Stimulated activated naive CD8-positive, alpha-beta T cell treated with anti-CD3 and anti-CD28 coated beads, Interleukin-15, amount 100 ng/mL, for 72 hours (primary cell): Measurements from ENCODE around the gene CENPL.
A peak's percentile ranks its signal among the peaks of the same experiment; 100 is the strongest.
"Not testable (repeated sequence)": the region's sequence is repeated elsewhere in the genome, so short reads cannot be mapped to it uniquely, and the experiment has no call there.

Experiments used
- ATAC-seq: fragments of 150-1000 bp; cut with Tn5 transposase; 2 replicates; pipeline ENCODE4 v1.10.0; 2021; ENCODE audit warnings: mild to moderate bottlenecking, moderate library complexity
- DNase-seq, 2 donors: peaks; one replicate each; pipeline ENCODE4 v3.0.0; 2021 to 2022
- H3K27ac Mint-ChIP-seq, 2 donors: one replicate each; pipeline ENCODE4 v1.8.0; 2022; ENCODE audit warnings: mild to moderate bottlenecking in 2 of 2, mixed read lengths in 2 of 2, moderate library complexity in 2 of 2
- H3K27me3 Mint-ChIP-seq: one replicate; pipeline ENCODE4 v1.8.0; 2022; ENCODE audit warnings: mixed read lengths
- H3K4me1 Mint-ChIP-seq: one replicate; pipeline ENCODE4 v1.8.0; 2022; ENCODE audit warnings: mild to moderate bottlenecking, mixed read lengths
- H3K4me3 Mint-ChIP-seq, 2 donors: one replicate each; pipeline ENCODE4 v1.8.0; 2022; ENCODE audit warnings: mild to moderate bottlenecking in 2 of 2, mixed read lengths in 2 of 2, moderate library complexity in 1 of 2
- H3K9me3 Mint-ChIP-seq, 2 donors: one replicate each; pipeline ENCODE4 v1.8.0; 2022; ENCODE audit warnings: mixed read lengths in 2 of 2

CENPL gene

GRCh38 chr1:173862769-173863223 is 38.1 kb upstream of the CENPL start:
- Mint-ChIP-seq H3K27me3 (no peaks in the 10 kb centered on the region), H3K4me1 (peaks cover 39% of the 10 kb centered on the region), H3K27ac (no peak overlapping the region), H3K4me3 (peak overlapping the region; percentile 20 to 24), H3K9me3 (no peaks in the 10 kb centered on the region)
- DNase-seq (no peak), ATAC-seq (no peak)

- not testable (repeated sequence) for H3K27me3 Mint-ChIP-seq, ATAC-seq, H3K9me3 Mint-ChIP-seq, DNase-seq
- Mint-ChIP-seq H3K27ac (peak overlapping the region in 1 of 2 donors; percentile 82), H3K4me3 (peak overlapping the region; percentile 20 to 24), H3K4me1 (peaks cover 36% of the 10 kb centered on the region)
These were observed 37.6 kb upstream of the CENPL start for GRCh38 chr1:173862146-173862768.

GRCh38 chr1:173861731-173862145 is 37.1 kb upstream of the CENPL start:
- Mint-ChIP-seq H3K9me3 (no peaks in the 10 kb centered on the region), H3K27ac (peak overlapping the region in 1 of 2 donors; percentile 82), H3K4me1 (peaks cover 36% of the 10 kb centered on the region), H3K27me3 (no peaks in the 10 kb centered on the region), H3K4me3 (no peak overlapping the region)
- ATAC-seq (peak; percentile 27), DNase-seq (no peak)

- Mint-ChIP-seq H3K4me3 (no peak overlapping the region), H3K4me1 (peaks cover 26% of the 10 kb centered on the region), H3K27me3 (no peaks in the 10 kb centered on the region), H3K9me3 (no peaks in the 10 kb centered on the region), H3K27ac (no peak overlapping the region)
- no peak for ATAC-seq
- DNase-seq, result no peak
These were observed 35.4 kb upstream of the CENPL start for GRCh38 chr1:173860065-173860464.

GRCh38 chr1:173859547-173859946 is 34.9 kb upstream of the CENPL start:
- DNase-seq, H3K4me3 Mint-ChIP-seq, ATAC-seq, H3K9me3 Mint-ChIP-seq, H3K27me3 Mint-ChIP-seq, H3K27ac Mint-ChIP-seq: not testable (repeated sequence)
- peaks cover 21% of the 10 kb centered on the region for H3K4me1 Mint-ChIP-seq

- Mint-ChIP-seq H3K9me3 (no peaks in the 10 kb centered on the region), H3K4me1 (peaks cover under 1% of the 10 kb centered on the region), H3K4me3 (no peak overlapping the region), H3K27me3 (no peaks in the 10 kb centered on the region), H3K27ac (no peak overlapping the region)
- no peak for DNase-seq
- no peak for ATAC-seq
These were observed 32.8 kb upstream of the CENPL start for GRCh38 chr1:173857363-173857917.

GRCh38 chr1:173856903-173857302 is 32.2 kb upstream of the CENPL start:
- Mint-ChIP-seq H3K27me3 (no peaks in the 10 kb centered on the region), H3K4me1 (no peaks in the 10 kb centered on the region), H3K9me3 (no peaks in the 10 kb centered on the region), H3K27ac (no peak overlapping the region), H3K4me3 (no peak overlapping the region)
- no peak for ATAC-seq
- no peak for DNase-seq

- no peaks in the 10 kb centered on the region for H3K9me3 Mint-ChIP-seq
- no peak overlapping the region for H3K4me3 Mint-ChIP-seq
These were observed 31.3 kb upstream of the CENPL start for GRCh38 chr1:173856014-173856413.

GRCh38 chr1:173853074-173853473 is 28.4 kb upstream of the CENPL start:
- ATAC-seq (no peak), DNase-seq (no peak)
- Mint-ChIP-seq H3K4me3 (no peak overlapping the region), H3K4me1 (no peaks in the 10 kb centered on the region), H3K9me3 (no peaks in the 10 kb centered on the region), H3K27ac (no peak overlapping the region), H3K27me3 (no peaks in the 10 kb centered on the region)

More at GRCh38 chr1:173856014-173856413, 31.3 kb upstream of the CENPL start:
- no peak for DNase-seq
- Mint-ChIP-seq H3K4me1 (no peaks in the 10 kb centered on the region), H3K27ac (peak overlapping the region; percentile 9 to 78), H3K27me3 (no peaks in the 10 kb centered on the region)
- no peak for ATAC-seq

- Mint-ChIP-seq H3K4me3 (no peak overlapping the region), H3K4me1 (no peaks in the 10 kb centered on the region), H3K9me3 (no peaks in the 10 kb centered on the region), H3K27me3 (no peaks in the 10 kb centered on the region), H3K27ac (no peak overlapping the region)
- ATAC-seq, result no peak
- DNase-seq, result no peak
These were observed 27.4 kb upstream of the CENPL start for GRCh38 chr1:173852105-173852504.

GRCh38 chr1:173832748-173833147 is 8.1 kb upstream of the CENPL start:
- ATAC-seq (no peak), DNase-seq (no peak)
- H3K4me1 Mint-ChIP-seq, result peaks cover 13% of the 10 kb centered on the region
- no peaks in the 10 kb centered on the region for H3K9me3 Mint-ChIP-seq
- H3K4me3 Mint-ChIP-seq, result no peak overlapping the region
- no peaks in the 10 kb centered on the region for H3K27me3 Mint-ChIP-seq
- no peak overlapping the region for H3K27ac Mint-ChIP-seq

- peak overlapping the region in 1 of 2 donors; percentile 12 for H3K4me3 Mint-ChIP-seq
These were observed 2.9 kb upstream of the CENPL start for GRCh38 chr1:173827611-173828010.

GRCh38 chr1:173823781-173824314 is 835 bp downstream of the CENPL start:
- ATAC-seq (peak; percentile 63), DNase-seq (no peak)
- no peaks in the 10 kb centered on the region for H3K27me3 Mint-ChIP-seq
- H3K4me1 Mint-ChIP-seq, result peaks cover 59% of the 10 kb centered on the region
- no peaks in the 10 kb centered on the region for H3K9me3 Mint-ChIP-seq
- H3K27ac Mint-ChIP-seq, result peak overlapping the region; percentile 98 to 99
- peak overlapping the region; percentile 92 to 97 for H3K4me3 Mint-ChIP-seq

More at GRCh38 chr1:173827611-173828010, 2.9 kb upstream of the CENPL start:
- Mint-ChIP-seq H3K9me3 (no peaks in the 10 kb centered on the region), H3K4me1 (peaks cover 46% of the 10 kb centered on the region), H3K27me3 (no peaks in the 10 kb centered on the region), H3K27ac (no peak overlapping the region)
- ATAC-seq, result no peak
- DNase-seq, result no peak

- Mint-ChIP-seq H3K4me1 (peaks cover 41% of the 10 kb centered on the region), H3K4me3 (peak overlapping the region; percentile 9 to 92), H3K27me3 (no peaks in the 10 kb centered on the region)
These were observed 3.0 kb downstream of the CENPL start for GRCh38 chr1:173821680-173822079.

GRCh38 chr1:173818459-173818858 is 6.2 kb downstream of the CENPL start:
- Mint-ChIP-seq H3K27me3 (no peaks in the 10 kb centered on the region), H3K4me3 (no peak overlapping the region), H3K9me3 (no peaks in the 10 kb centered on the region), H3K4me1 (peaks cover 54% of the 10 kb centered on the region), H3K27ac (no peak overlapping the region)
- ATAC-seq (no peak), DNase-seq (no peak)

More at GRCh38 chr1:173821680-173822079, 3.0 kb downstream of the CENPL start:
- H3K9me3 Mint-ChIP-seq, result no peaks in the 10 kb centered on the region
- H3K27ac Mint-ChIP-seq, result peak overlapping the region in 1 of 2 donors; percentile 20
- no peak for ATAC-seq
- no peak for DNase-seq

GRCh38 chr1:173813654-173814053 is 11.0 kb downstream of the CENPL start:
- DNase-seq, ATAC-seq, H3K27ac Mint-ChIP-seq, H3K4me3 Mint-ChIP-seq, H3K27me3 Mint-ChIP-seq, H3K9me3 Mint-ChIP-seq: not testable (repeated sequence)
- peaks cover 34% of the 10 kb centered on the region for H3K4me1 Mint-ChIP-seq
